ENCODE results near the gene LIPA. TPM values are rescaled to one million over a fixed set of nuclear protein-coding genes. Genes with fewer than 3 reads are reported as not detected.
"Not testable (repeated sequence)": the region's sequence is repeated elsewhere in the genome, so short reads cannot be mapped to it uniquely, and the experiment has no call there.

Gene LIPA
- total RNA-seq = 100 to 1,000 TPM in 1 of 2 donors, 10 to 100 TPM in 1; 60.9 to 113 TPM
- 10 to 100 TPM; 57.7 to 71.5 TPM for polyA plus RNA-seq (ENCODE audit: insufficient read length in 2 of 2)
- long read RNA-seq, donor 1, transcript LIPA-202 (10 exons, 2,782 nt) = major isoform, 14 of 14 reads
- long read RNA-seq, donor 1, partial matches to known transcripts = 0 of 14 reads
- long read RNA-seq, donor 1, other reads (novel, unspliced or antisense) = 0 of 14 reads
- long read RNA-seq, donor 2, transcript LIPA-202 (10 exons, 2,782 nt) = major isoform, 10 of 35 reads
- long read RNA-seq, donor 2, partial matches to known transcripts = 25 of 35 reads
- long read RNA-seq, donor 2, other reads (novel, unspliced or antisense) = 0 of 35 reads
- long read RNA-seq, donor 3, transcript LIPA-202 (10 exons, 2,782 nt) = major isoform, 11 of 11 reads
- long read RNA-seq, donor 3, partial matches to known transcripts = 0 of 11 reads
- long read RNA-seq, donor 3, other reads (novel, unspliced or antisense) = 0 of 11 reads
- long read RNA-seq, donor 4, transcript LIPA-202 (10 exons, 2,782 nt) = major isoform, 20 of 56 reads
- long read RNA-seq, donor 4, partial matches to known transcripts = 0 of 56 reads
- long read RNA-seq, donor 4, other reads (novel, unspliced or antisense) = 36 of 56 reads

DNA sequence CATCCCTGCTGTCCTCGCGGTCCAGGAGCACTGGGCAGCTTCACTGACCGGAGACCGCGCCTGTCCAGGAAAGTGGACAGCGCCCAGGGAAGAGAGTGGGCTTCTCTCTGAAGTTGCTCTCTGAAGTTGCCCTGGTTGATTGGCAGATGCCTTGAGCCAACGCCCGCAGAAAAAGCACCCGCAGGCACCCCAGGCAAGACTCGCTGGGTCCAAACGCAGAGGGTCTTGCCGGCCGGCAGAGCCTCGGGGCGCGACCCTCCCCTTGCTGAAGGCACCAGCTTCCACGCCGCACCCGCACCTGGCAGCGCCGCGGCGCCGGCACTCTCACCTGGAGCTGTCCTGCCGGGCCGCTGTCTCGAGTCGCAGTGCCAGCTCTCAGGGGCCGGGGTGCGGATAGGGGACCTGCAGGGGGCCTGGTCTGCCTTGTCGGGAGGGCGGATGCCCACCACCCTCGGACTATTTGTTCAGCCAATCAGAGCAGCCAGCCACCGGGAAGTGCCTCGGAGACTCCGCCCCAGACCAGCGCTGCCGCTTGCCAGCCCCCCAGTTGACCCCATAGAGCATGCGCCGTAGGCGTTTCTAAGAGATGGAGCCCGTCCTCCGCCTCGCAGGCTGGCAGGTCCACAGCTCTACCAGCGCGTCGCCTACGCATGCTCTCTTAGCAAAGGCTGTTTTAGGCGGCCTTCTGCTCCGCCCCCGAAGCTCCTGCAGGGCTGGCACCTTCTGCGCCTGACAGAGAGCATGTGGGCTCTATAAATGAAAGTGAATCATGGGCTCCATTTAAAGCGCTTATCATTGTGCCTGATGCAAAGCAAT lies at the start of gene LIPA:
TSS of gene LIPA (minus strand) at position 367 of the 816 bp plus-strand sequence. CDS start 4,127 bp downstream, outside the sequence.
- Histone ChIP-seq H3K4me1 (ENCODE audit: control insufficient read depth, insufficient read depth, low read length) (peaks cover 5% of the 10 kb centered on the region), H3K27me3 (ENCODE audit: control insufficient read depth, insufficient read depth, low read length) (no peaks in the 10 kb centered on the region), H3K9me3 (ENCODE audit: control insufficient read depth, insufficient read depth, low read length) (peaks cover 5% of the 10 kb centered on the region), H3K36me3 (ENCODE audit: control insufficient read depth, insufficient read depth, low read length) (no peaks in the 10 kb centered on the region), H3K27ac (ENCODE audit: low read depth, low read length) (peak within 1 kb of the TSS; percentile 80), H3K4me3 (ENCODE audit: low read depth, low read length) (peak within 1 kb of the TSS; percentile 83)
- under 1% methylated on average over 51 of the region's 53 CpGs for WGBS (ENCODE audit: insufficient coverage)
- DNase-seq (ENCODE audit: low read depth in 4 of 6, low spot score in 6 of 6) = peak; percentile 84 to 100 (median 94)

- H3K27ac ChIP-seq (ENCODE audit: low read depth, low read length) = peak overlapping the region; percentile 92
- peaks cover 6% of the 10 kb centered on the region for H3K9me3 ChIP-seq (ENCODE audit: control insufficient read depth, insufficient read depth, low read length)
- peaks cover 8% of the 10 kb centered on the region for H3K4me1 ChIP-seq (ENCODE audit: control insufficient read depth, insufficient read depth, low read length)
- DNase-seq (ENCODE audit: low read depth in 4 of 6, low spot score in 6 of 6) = peak in 2 of 6 donors; percentile 42 to 44
- WGBS (ENCODE audit: insufficient coverage) = 40% methylated on average over 1 of the region's 2 CpGs
- H3K4me3 ChIP-seq (ENCODE audit: low read depth, low read length) = peak overlapping the region; percentile 56
- H3K36me3 ChIP-seq (ENCODE audit: control insufficient read depth, insufficient read depth, low read length) = peaks cover 2% of the 10 kb centered on the region
- H3K27me3 ChIP-seq (ENCODE audit: control insufficient read depth, insufficient read depth, low read length) = no peaks in the 10 kb centered on the region
These were observed 49.7 kb upstream of the LIPA start for GRCh38 chr10:89301232-89301631.

DNA sequence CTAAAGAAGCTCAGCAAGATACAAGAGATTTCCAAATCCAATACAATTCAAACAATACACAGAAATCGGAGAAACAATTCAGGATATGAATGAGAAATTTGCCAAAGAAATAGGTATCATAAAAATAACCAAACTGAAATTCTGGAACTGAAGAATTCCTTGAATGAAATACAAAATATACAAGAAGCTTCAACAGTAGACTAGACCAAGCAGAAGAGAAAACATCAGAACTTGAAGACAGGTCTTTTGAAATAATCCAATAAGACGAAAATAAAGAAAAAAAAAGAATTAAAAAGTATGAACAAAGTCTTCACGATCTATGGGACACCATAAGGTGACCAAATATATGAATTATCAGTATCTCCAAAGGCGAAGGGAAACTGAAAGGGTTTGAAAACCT lies 47.5 kb upstream of the LIPA start:
- Histone ChIP-seq H3K27me3 (ENCODE audit: control insufficient read depth, insufficient read depth, low read length) (no peaks in the 10 kb centered on the region), H3K36me3 (ENCODE audit: control insufficient read depth, insufficient read depth, low read length) (no peaks in the 10 kb centered on the region), H3K9me3 (ENCODE audit: control insufficient read depth, insufficient read depth, low read length) (peaks cover 6% of the 10 kb centered on the region), H3K4me3 (ENCODE audit: low read depth, low read length) (no peak overlapping the region), H3K27ac (ENCODE audit: low read depth, low read length) (no peak overlapping the region), H3K4me1 (ENCODE audit: control insufficient read depth, insufficient read depth, low read length) (peaks cover 9% of the 10 kb centered on the region)
- no CpG with 5 or more reads among the region's 4 CpGs for WGBS (ENCODE audit: insufficient coverage)
- no peak for DNase-seq (ENCODE audit: low read depth in 4 of 6, low spot score in 6 of 6)

DNA sequence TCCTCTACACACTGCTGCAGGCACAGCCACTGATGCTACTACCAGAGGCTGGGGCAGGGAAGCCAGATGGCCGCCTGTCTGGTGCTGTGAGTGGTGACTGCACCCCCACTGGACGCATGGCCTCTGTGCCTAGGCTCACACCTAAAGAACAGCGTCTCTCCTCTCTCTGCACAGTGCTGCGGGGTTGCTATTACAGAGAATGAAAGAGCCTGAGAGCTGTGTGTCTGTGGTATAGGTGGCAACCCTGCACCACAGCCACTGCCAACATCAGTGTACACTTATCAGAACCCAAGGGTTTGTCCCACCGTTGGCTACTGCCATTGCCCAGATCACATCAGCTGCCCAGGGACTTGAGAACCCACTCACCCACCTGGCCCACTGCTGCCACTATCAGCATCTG lies 46.2 kb upstream of the LIPA start:
- Histone ChIP-seq H3K4me3 (ENCODE audit: low read depth, low read length) (no peak overlapping the region), H3K27me3 (ENCODE audit: control insufficient read depth, insufficient read depth, low read length) (no peaks in the 10 kb centered on the region), H3K27ac (ENCODE audit: low read depth, low read length) (no peak overlapping the region), H3K9me3 (ENCODE audit: control insufficient read depth, insufficient read depth, low read length) (peaks cover 6% of the 10 kb centered on the region), H3K36me3 (ENCODE audit: control insufficient read depth, insufficient read depth, low read length) (peaks cover 3% of the 10 kb centered on the region), H3K4me1 (ENCODE audit: control insufficient read depth, insufficient read depth, low read length) (peaks cover 8% of the 10 kb centered on the region)
- WGBS (ENCODE audit: insufficient coverage) = 96% methylated on average over 2 of the region's 5 CpGs
- no peak for DNase-seq (ENCODE audit: low read depth in 4 of 6, low spot score in 6 of 6)

GRCh38 chr10:89297356-89297755 lies 45.8 kb upstream of the LIPA start:
- H3K4me3 ChIP-seq (ENCODE audit: low read depth, low read length) = no peak overlapping the region
- H3K36me3 ChIP-seq (ENCODE audit: control insufficient read depth, insufficient read depth, low read length) = peaks cover 3% of the 10 kb centered on the region
- no peaks in the 10 kb centered on the region for H3K27me3 ChIP-seq (ENCODE audit: control insufficient read depth, insufficient read depth, low read length)
- no peak for DNase-seq (ENCODE audit: low read depth in 4 of 6, low spot score in 6 of 6)
- peaks cover 6% of the 10 kb centered on the region for H3K9me3 ChIP-seq (ENCODE audit: control insufficient read depth, insufficient read depth, low read length)
- peaks cover 6% of the 10 kb centered on the region for H3K4me1 ChIP-seq (ENCODE audit: control insufficient read depth, insufficient read depth, low read length)
- WGBS (ENCODE audit: insufficient coverage) = 100% methylated on average over 3 of the region's 4 CpGs
- no peak overlapping the region for H3K27ac ChIP-seq (ENCODE audit: low read depth, low read length)

DNA sequence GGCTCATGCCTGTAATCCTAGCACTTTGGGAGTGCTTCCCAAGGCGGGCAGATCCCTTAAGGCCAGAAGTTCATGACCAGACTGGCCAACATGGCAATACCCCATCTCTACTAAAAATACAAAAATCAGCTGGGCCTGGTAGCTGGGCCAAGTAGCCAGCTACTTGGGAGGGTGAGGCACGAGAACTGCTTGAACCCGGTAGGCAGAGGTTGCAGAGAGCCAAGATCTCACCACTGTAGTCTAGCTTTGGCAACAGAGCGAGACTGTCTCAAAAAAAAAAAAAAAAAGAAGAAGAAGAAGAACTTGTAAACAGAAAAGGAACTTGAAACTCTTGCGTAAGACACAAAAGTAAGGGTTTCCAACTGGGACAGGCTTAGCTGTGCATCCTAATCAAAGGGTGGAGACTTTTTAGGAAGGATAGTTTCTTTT lies 44.7 kb upstream of the LIPA start:
- Histone ChIP-seq H3K4me3 (ENCODE audit: low read depth, low read length) (no peak overlapping the region), H3K36me3 (ENCODE audit: control insufficient read depth, insufficient read depth, low read length) (peaks cover 3% of the 10 kb centered on the region), H3K27me3 (ENCODE audit: control insufficient read depth, insufficient read depth, low read length) (no peaks in the 10 kb centered on the region), H3K27ac (ENCODE audit: low read depth, low read length) (peak overlapping the region; percentile 47), H3K4me1 (ENCODE audit: control insufficient read depth, insufficient read depth, low read length) (peaks cover 6% of the 10 kb centered on the region), H3K9me3 (ENCODE audit: control insufficient read depth, insufficient read depth, low read length) (peaks cover 6% of the 10 kb centered on the region)
- 78% methylated on average over 3 of the region's 5 CpGs for WGBS (ENCODE audit: insufficient coverage)
- DNase-seq (ENCODE audit: low read depth in 4 of 6, low spot score in 6 of 6) = no peak

DNA sequence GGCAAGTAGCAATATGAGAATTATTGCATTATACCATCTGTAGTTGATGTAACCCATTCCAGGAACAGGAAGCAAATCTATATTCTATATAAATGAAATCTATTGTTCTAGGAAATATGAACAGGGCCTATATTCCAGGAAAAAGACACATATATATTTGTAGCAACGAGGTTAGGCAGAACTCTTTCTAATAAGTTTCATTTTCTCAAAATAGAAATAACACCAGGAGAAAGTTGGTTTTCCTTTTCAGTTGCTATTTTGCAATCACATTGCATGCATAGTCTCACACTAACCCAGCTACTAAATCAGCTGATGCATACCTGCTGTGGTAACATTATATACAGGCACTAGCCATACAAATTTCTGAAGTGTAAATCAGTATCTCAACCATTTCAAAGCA lies 44.0 kb upstream of the LIPA start:
- Histone ChIP-seq H3K27me3 (ENCODE audit: control insufficient read depth, insufficient read depth, low read length) (no peaks in the 10 kb centered on the region), H3K9me3 (ENCODE audit: control insufficient read depth, insufficient read depth, low read length) (peaks cover 6% of the 10 kb centered on the region), H3K36me3 (ENCODE audit: control insufficient read depth, insufficient read depth, low read length) (peaks cover 3% of the 10 kb centered on the region), H3K4me3 (ENCODE audit: low read depth, low read length) (no peak overlapping the region), H3K4me1 (ENCODE audit: control insufficient read depth, insufficient read depth, low read length) (peaks cover 5% of the 10 kb centered on the region), H3K27ac (ENCODE audit: low read depth, low read length) (peak overlapping the region; percentile 47)
- no peak for DNase-seq (ENCODE audit: low read depth in 4 of 6, low spot score in 6 of 6)
- WGBS (ENCODE audit: insufficient coverage) = no CpG with 5 or more reads among the region's 1 CpG

DNA sequence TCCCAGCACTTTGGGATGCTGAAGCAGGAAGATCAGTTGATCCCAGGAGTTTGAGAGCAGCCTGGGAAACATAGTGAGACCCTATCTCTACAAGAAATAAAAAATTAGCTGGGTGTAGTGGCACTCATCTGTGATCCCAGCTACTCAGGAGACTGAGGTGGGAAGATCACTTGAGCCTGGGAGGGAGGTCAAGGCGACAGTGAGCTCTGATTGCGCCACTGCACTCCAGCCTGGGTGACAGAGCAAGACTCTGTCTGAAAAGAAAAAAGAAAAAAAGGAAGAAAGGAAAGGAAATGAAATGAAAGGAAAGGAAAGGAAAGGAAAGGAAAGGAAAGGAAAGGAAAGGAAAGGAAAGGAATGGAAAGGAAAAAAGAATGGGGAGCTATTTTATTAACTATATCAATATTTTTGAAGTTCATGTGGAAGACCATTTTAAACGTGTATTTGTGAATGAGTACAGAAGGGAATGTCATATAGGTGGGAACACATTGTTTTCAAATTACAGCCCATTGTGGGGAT lies 43.2 kb upstream of the LIPA start:
- Histone ChIP-seq H3K4me3 (ENCODE audit: low read depth, low read length) (no peak overlapping the region), H3K36me3 (ENCODE audit: control insufficient read depth, insufficient read depth, low read length) (peaks cover 3% of the 10 kb centered on the region), H3K27ac (ENCODE audit: low read depth, low read length) (no peak overlapping the region), H3K9me3 (ENCODE audit: control insufficient read depth, insufficient read depth, low read length) (peaks cover 6% of the 10 kb centered on the region), H3K27me3 (ENCODE audit: control insufficient read depth, insufficient read depth, low read length) (no peaks in the 10 kb centered on the region), H3K4me1 (ENCODE audit: control insufficient read depth, insufficient read depth, low read length) (peaks cover 4% of the 10 kb centered on the region)
- DNase-seq (ENCODE audit: low read depth in 4 of 6, low spot score in 6 of 6) = no peak
- 76% methylated on average over 3 of the region's 3 CpGs for WGBS (ENCODE audit: insufficient coverage)

DNA sequence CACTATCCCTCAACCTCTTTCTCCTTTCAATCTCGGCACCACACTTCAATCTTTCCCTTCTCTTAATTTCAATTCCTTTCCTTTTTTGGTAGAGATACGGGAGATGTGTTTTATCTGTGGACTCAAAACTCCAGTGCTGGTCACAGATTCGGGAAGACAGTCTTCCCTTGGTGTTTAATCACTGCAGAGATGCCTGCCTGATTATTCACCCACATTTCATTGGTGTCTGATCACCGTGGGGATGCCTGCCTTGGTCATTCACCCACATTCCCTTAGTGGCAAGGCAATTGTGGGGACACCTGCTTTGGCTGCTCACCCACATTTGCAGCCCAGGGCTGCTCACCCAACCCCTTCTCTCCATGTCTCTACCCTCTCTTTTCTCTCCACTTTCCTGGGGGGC lies 33.7 kb upstream of the LIPA start:
- H3K4me3 ChIP-seq (ENCODE audit: low read depth, low read length); H3K36me3 ChIP-seq (ENCODE audit: control insufficient read depth, insufficient read depth, low read length); H3K9me3 ChIP-seq (ENCODE audit: control insufficient read depth, insufficient read depth, low read length); H3K27me3 ChIP-seq (ENCODE audit: control insufficient read depth, insufficient read depth, low read length); DNase-seq (ENCODE audit: low read depth in 4 of 6, low spot score in 6 of 6); H3K27ac ChIP-seq (ENCODE audit: low read depth, low read length): not testable (repeated sequence)
- H3K4me1 ChIP-seq (ENCODE audit: control insufficient read depth, insufficient read depth, low read length) = peaks cover 16% of the 10 kb centered on the region
- 79% methylated on average over 3 of the region's 4 CpGs for WGBS (ENCODE audit: insufficient coverage)

All from spinal cord (tissue), 10 donors.